ENCODE results near the gene GNG3.

- TF ChIP-seq POLR2AphosphoS5 (IDR thresholded peaks at IDR 0.05; ENCODE audit: low read depth, low read length) (no peak), POLR2A (IDR thresholded peaks at IDR 0.05; ENCODE audit: low read depth, low read length) (no peak)
These were observed 47.7 kb downstream of the GNG3 start for GRCh38 chr11:62755086-62755615.

Data from GM12892 (cell line).